CD4-positive, alpha-beta T cell treated with Interleukin-17A for 4 hours (primary cell): ENCODE results near the gene FRMD1.

Source experiments
- DNase-seq: peaks from one replicate; pipeline ENCODE4 v3.0.0-alpha.2; 2020; ENCODE audit warnings: mixed read lengths

The FRMD1 gene

GRCh38 chr6:168040856-168041496 is 38.0 kb downstream of the FRMD1 start:
- no peak for DNase-seq

- DNase-seq = no peak
These were observed 39.2 kb downstream of the FRMD1 start for GRCh38 chr6:168039849-168040248.

- DNase-seq = no peak
These were observed 39.7 kb downstream of the FRMD1 start for GRCh38 chr6:168039301-168039700.

GRCh38 chr6:168038576-168039140 is 40.4 kb downstream of the FRMD1 start:
- DNase-seq = no peak

- no peak for DNase-seq
These were observed 41.2 kb downstream of the FRMD1 start for GRCh38 chr6:168037856-168038255.

- no peak for DNase-seq
These were observed 41.8 kb downstream of the FRMD1 start for GRCh38 chr6:168037242-168037641.

- DNase-seq = no peak
These were observed 43.1 kb downstream of the FRMD1 start for GRCh38 chr6:168035661-168036545.

GRCh38 chr6:168035098-168035660 is 43.8 kb downstream of the FRMD1 start:
- DNase-seq = no peak

- DNase-seq = no peak
These were observed 44.5 kb downstream of the FRMD1 start for GRCh38 chr6:168034537-168034936.

- DNase-seq = no peak
These were observed 45.2 kb downstream of the FRMD1 start for GRCh38 chr6:168033791-168034190.

- DNase-seq = no peak
These were observed 46.8 kb downstream of the FRMD1 start for GRCh38 chr6:168032005-168032760.

- DNase-seq = no peak
These were observed 47.5 kb downstream of the FRMD1 start for GRCh38 chr6:168031411-168031971.

GRCh38 chr6:168030908-168031307 is 48.1 kb downstream of the FRMD1 start:
- DNase-seq = no peak

GRCh38 chr6:168030218-168030746 is 48.7 kb downstream of the FRMD1 start:
- DNase-seq = no peak

- DNase-seq = no peak
These were observed 49.4 kb downstream of the FRMD1 start for GRCh38 chr6:168029459-168030217.

GRCh38 chr6:168028181-168028580 is 50.8 kb downstream of the FRMD1 start:
- DNase-seq = no peak

- DNase-seq = no peak
These were observed 51.5 kb downstream of the FRMD1 start for GRCh38 chr6:168027521-168027920.

- no peak for DNase-seq
These were observed 52.1 kb downstream of the FRMD1 start for GRCh38 chr6:168026925-168027324.

- no peak for DNase-seq
These were observed 52.9 kb downstream of the FRMD1 start for GRCh38 chr6:168025831-168026710.

GRCh38 chr6:168024951-168025510 is 54.0 kb downstream of the FRMD1 start:
- no peak for DNase-seq
